RWPE1 (cell line): ENCODE results near the gene UVRAG.

ENCODE experiments used
- CTCF ChIA-PET: fragments of 350-600 bp; sonication (Branson Sonifier 250); formaldehyde crosslinking; extraction: SDS; loops from one replicate; lab custom pipeline; 2021; lab: Yijun Ruan, JAX
- POLR2A ChIA-PET: fragments of 400-600 bp; formaldehyde crosslinking; extraction: SDS; loops from one replicate; lab custom pipeline; 2020; ENCODE audit warnings: antibody characterized with exemption; ENCODE audit not compliant: low non-redundant PET; lab: Yijun Ruan, JAX
- DNase-seq: peaks from one replicate; pipeline ENCODE4 v3.0.0; 2012; ENCODE audit warnings: low spot score
- H3K27ac ChIP-seq: fragments of 450-650 bp; 2 replicates; pipeline ENCODE4 v1.5.1; 2017
- CTCF ChIP-seq: fragments of 450-650 bp; conservative IDR thresholded peaks from 2 replicates; pipeline ENCODE4 v1.5.1; 2017; ENCODE audit warnings: low read depth, mild to moderate bottlenecking

UVRAG gene

GRCh38 chr11:76085270-76085669, 270.3 kb downstream of the UVRAG start:
- CTCF ChIA-PET = no interaction called here
- POLR2A ChIA-PET = no interaction called here
- no peak for DNase-seq
- no peak for TF ChIP-seq CTCF
- no peak overlapping the region for H3K27ac ChIP-seq

- H3K27ac ChIP-seq = no peak overlapping the region
- ChIA-PET POLR2A (no interaction called here), CTCF (no interaction called here)
- DNase-seq = no peak
- TF ChIP-seq CTCF = no peak
These were observed 272.0 kb downstream of the UVRAG start for GRCh38 chr11:76086743-76087635.

- CTCF ChIA-PET = no interaction called here
- no peak for DNase-seq
- POLR2A ChIA-PET = no interaction called here
- TF ChIP-seq CTCF = no peak
- H3K27ac ChIP-seq = no peak overlapping the region
These were observed 272.7 kb downstream of the UVRAG start for GRCh38 chr11:76087749-76088148.

GRCh38 chr11:76088511-76088910, 273.5 kb downstream of the UVRAG start:
- ChIA-PET CTCF (no interaction called here), POLR2A (no interaction called here)
- no peak for DNase-seq
- no peak for TF ChIP-seq CTCF
- H3K27ac ChIP-seq = no peak overlapping the region

- CTCF ChIA-PET = interaction anchor here (0.7 to 0.8 kb wide), 2 partner anchors 14 to 56 kb away, joined by 3 read pairs; no protein-coding TSS in a partner anchor
These were observed 275.2 kb downstream of the UVRAG start for GRCh38 chr11:76090174-76090573.

GRCh38 chr11:76090821-76091220, 275.8 kb downstream of the UVRAG start:
- no peak for TF ChIP-seq CTCF
- CTCF ChIA-PET = interaction anchor here (0.6 to 0.8 kb wide), 2 partner anchors 14 to 110 kb away, joined by 3 read pairs; no protein-coding TSS in a partner anchor
- H3K27ac ChIP-seq = no peak overlapping the region
- POLR2A ChIA-PET = no interaction called here
- no peak for DNase-seq

More at GRCh38 chr11:76090174-76090573, 275.2 kb downstream of the UVRAG start:
- DNase-seq = no peak
- no peak for TF ChIP-seq CTCF
- no peak overlapping the region for H3K27ac ChIP-seq
- POLR2A ChIA-PET = no interaction called here
